Left lung (tissue), 10 donors: ENCODE measurements around the gene NR5A2. TPM values are rescaled to one million over a fixed set of nuclear protein-coding genes. Genes with fewer than 3 reads are reported as not detected.

Source experiments
- ATAC-seq: fragments of 200-7000 bp; cut with Tn5 transposase; one replicate; pipeline ENCODE4 v1.9.1; 2020; ENCODE audit warnings: moderate library complexity
- DNase-seq, 4 donors: peaks; one replicate each; pipeline ENCODE4 v3.0.0-alpha.2; 2013 to 2020
- H3K27ac ChIP-seq, 2 donors: fragments of 200-600 bp; sonication (generic) in 1 of 2; one replicate each; pipeline versions ENCODE4 v1.5.0 to v1.8.0; 2020 to 2021
- H3K27me3 ChIP-seq, 2 donors: fragments of 200-600 bp; sonication (generic) in 1 of 2; one replicate each; pipeline versions ENCODE4 v1.5.0 to v1.8.0; 2020 to 2021
- H3K36me3 ChIP-seq, 2 donors: fragments of 200-600 bp; sonication (generic) in 1 of 2; one replicate each; pipeline versions ENCODE4 v1.5.0 to v1.8.0; 2020 to 2021
- H3K4me1 ChIP-seq, 2 donors: fragments of 200-600 bp; one replicate each; pipeline ENCODE4 v1.8.0; 2021
- H3K4me3 ChIP-seq, 2 donors: fragments of 200-600 bp; sonication (generic) in 1 of 2; one replicate each; pipeline versions ENCODE4 v1.5.0 to v1.8.0; 2020 to 2021; ENCODE audit warnings: mild to moderate bottlenecking in 1 of 2
- H3K9me3 ChIP-seq, 2 donors: fragments of 200-600 bp; sonication (generic) in 1 of 2; one replicate each; pipeline versions ENCODE4 v1.5.0 to v1.8.0; 2020 to 2021
- intact Hi-C, 2 donors: fragments of 100-400 bp; cut with DNase I; formaldehyde crosslinking; loops; one replicate each; pipeline versions ENCODE4 v1.11.2 to v1.14.2; 2022
- polyA plus RNA-seq, 6 donors: library from polyadenylated mRNA; unstranded; fragments of 120-200 nt; gene quantifications; one replicate each; pipeline ENCODE4 v1.2.1, GENCODE V29; 2013; ENCODE audit not compliant: insufficient read length in 6 of 6
- total RNA-seq, 2 donors: library from RNA; stranded (reverse); fragmentation: NEBNext Ultra II Directional; extraction: Animal tissue kit (Norgen Biotek cat#: 25700); gene quantifications; one replicate each; pipeline ENCODE4 v1.2.1, GENCODE V29; 2021
- TF ChIP-seq, protein P1 (sequence below), 2 donors: fragments of 200-600 bp; sonication (generic) in 1 of 2; IDR thresholded peaks; one replicate each; pipeline versions ENCODE4 v1.5.0 to v1.8.0; 2021; ENCODE audit warnings: antibody characterized with exemption in 2 of 2
- donor health status: DM: no; HTN: yes; CAD: no.
- donor health status: DM: no; HTN: no; CAD: no.

Gene NR5A2
- total and polyA plus RNA-seq, 8 donors = 2.8 to 10.7 (median 8.2) TPM

DNA sequence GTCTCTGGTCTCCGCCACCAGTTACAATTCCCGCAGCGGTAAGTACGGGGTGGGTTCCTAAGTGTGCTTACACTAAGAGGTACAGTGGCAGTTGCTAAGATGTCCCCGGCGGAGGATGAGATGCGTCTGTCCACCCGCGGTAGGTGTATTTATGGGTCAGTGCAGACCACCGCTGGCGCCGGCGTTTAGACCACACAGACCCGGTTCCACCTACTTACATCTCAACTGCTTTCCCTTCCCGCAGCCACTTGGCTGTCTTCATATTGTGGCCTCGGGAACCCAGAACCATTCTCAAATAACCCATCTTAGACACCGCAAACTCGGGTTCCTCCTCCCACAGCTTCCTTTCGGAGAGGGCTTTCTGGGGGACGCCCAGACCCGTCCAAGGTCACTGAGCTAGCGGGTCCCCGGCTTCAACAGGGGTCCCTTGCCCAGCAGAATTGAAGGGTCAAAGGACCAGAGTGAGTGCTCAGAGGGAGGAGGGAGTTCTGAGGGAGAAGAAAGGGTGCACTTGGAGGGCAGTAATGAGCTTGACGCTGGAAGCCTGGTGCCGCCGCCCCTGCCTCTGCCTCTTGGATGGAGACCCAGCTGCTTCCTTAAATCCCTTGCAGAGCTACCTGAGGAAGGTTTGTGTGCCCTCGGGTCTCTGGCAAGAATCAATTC is 8.6 kb downstream of the NR5A2 start:
- DNase-seq = no peak
- TF ChIP-seq, protein P1, sequence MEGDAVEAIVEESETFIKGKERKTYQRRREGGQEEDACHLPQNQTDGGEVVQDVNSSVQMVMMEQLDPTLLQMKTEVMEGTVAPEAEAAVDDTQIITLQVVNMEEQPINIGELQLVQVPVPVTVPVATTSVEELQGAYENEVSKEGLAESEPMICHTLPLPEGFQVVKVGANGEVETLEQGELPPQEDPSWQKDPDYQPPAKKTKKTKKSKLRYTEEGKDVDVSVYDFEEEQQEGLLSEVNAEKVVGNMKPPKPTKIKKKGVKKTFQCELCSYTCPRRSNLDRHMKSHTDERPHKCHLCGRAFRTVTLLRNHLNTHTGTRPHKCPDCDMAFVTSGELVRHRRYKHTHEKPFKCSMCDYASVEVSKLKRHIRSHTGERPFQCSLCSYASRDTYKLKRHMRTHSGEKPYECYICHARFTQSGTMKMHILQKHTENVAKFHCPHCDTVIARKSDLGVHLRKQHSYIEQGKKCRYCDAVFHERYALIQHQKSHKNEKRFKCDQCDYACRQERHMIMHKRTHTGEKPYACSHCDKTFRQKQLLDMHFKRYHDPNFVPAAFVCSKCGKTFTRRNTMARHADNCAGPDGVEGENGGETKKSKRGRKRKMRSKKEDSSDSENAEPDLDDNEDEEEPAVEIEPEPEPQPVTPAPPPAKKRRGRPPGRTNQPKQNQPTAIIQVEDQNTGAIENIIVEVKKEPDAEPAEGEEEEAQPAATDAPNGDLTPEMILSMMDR (IDR thresholded peaks at IDR 0.05) = no peak
- Histone ChIP-seq H3K4me3 (no peak overlapping the region), H3K27me3 (peaks cover 83 to 100% of the 10 kb centered on the region in 2 donors), H3K36me3 (no peaks in the 10 kb centered on the region), H3K27ac (no peak overlapping the region), H3K4me1 (peaks cover 13 to 39% of the 10 kb centered on the region in 2 donors), H3K9me3 (no peaks in the 10 kb centered on the region)
- intact Hi-C loops = no loop called here
- no peak for ATAC-seq

DNA sequence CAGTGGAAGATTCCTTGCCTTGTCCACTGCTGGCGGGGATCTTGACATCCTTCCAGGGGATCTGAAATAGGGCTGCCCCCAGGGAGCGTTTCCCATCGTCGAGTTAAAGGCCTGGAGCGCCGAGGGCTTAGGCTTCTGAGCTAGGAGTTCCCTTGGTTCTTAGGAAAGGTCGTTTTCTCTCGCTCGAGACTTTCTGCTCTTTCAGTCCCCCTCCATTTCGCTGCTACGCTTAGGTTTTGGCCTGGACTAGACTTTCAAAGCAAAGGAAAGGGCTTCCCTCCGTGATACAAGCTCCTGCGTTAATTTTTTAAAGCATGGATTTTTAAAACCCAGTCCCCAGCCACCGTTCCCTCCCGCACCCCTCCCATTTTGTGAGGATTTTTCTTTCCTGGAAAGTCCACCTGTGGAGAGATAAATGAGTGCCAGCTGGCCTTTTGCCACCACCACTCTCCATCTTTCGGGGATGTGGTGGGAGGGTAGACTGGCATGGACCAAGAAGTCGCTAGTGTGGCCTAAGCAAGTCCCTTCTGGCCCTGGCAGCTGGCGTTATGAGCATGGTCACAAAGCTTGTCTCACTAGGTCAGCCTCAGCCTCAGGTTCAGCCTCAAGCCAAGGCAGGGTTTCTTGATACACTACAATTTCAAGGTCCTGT is 9.2 kb downstream of the NR5A2 start:
- peaks cover 88 to 100% of the 10 kb centered on the region in 2 donors for H3K27me3 ChIP-seq
- no peaks in the 10 kb centered on the region for H3K9me3 ChIP-seq
- no peak for DNase-seq
- TF ChIP-seq, protein P1 (IDR thresholded peaks at IDR 0.05) = no peak
- H3K27ac ChIP-seq = no peak overlapping the region
- H3K4me3 ChIP-seq = no peak overlapping the region
- no peaks in the 10 kb centered on the region for H3K36me3 ChIP-seq
- no peak for ATAC-seq
- H3K4me1 ChIP-seq = peaks cover 13 to 42% of the 10 kb centered on the region in 2 donors
- intact Hi-C loops = no loop called here

DNA sequence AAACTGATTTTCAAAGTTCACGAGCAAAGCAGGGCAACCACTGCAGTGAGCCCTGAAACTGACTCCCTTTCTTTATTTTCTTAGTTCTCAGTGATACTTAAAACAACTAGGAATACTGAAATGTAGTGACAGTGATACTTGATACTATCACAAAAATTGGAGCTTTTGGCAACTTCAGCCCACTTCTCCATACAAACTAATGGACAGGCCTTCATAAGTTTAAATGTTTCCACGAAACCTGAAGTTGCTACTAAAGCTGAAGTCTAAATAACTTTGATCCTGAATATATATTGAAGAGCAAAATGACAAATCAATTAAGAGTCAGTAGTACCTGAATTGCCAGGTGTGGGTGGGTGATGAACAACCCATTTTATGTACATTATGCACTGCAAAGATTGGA is 10.0 kb downstream of the NR5A2 start:
- H3K27me3 ChIP-seq = peaks cover 92 to 100% of the 10 kb centered on the region in 2 donors
- no peaks in the 10 kb centered on the region for H3K36me3 ChIP-seq
- H3K9me3 ChIP-seq = no peaks in the 10 kb centered on the region
- TF ChIP-seq, protein P1 (IDR thresholded peaks at IDR 0.05) = no peak
- ATAC-seq (no peak), DNase-seq (no peak)
- intact Hi-C loops = no loop called here
- no peak overlapping the region for H3K4me3 ChIP-seq
- H3K27ac ChIP-seq = no peak overlapping the region
- peaks cover 13 to 45% of the 10 kb centered on the region in 2 donors for H3K4me1 ChIP-seq

- no peak for ATAC-seq
- Histone ChIP-seq H3K4me1 (peaks cover 13 to 49% of the 10 kb centered on the region in 2 donors), H3K9me3 (no peaks in the 10 kb centered on the region), H3K36me3 (no peaks in the 10 kb centered on the region), H3K4me3 (no peak overlapping the region), H3K27me3 (peaks cover 95 to 100% of the 10 kb centered on the region in 2 donors), H3K27ac (no peak overlapping the region)
- TF ChIP-seq, protein P1 (IDR thresholded peaks at IDR 0.05) = no peak
- no peak for DNase-seq
- intact Hi-C loops = no loop called here
Observed at GRCh38 chr1:200037904-200038303, 10.4 kb downstream of the NR5A2 start.

DNA sequence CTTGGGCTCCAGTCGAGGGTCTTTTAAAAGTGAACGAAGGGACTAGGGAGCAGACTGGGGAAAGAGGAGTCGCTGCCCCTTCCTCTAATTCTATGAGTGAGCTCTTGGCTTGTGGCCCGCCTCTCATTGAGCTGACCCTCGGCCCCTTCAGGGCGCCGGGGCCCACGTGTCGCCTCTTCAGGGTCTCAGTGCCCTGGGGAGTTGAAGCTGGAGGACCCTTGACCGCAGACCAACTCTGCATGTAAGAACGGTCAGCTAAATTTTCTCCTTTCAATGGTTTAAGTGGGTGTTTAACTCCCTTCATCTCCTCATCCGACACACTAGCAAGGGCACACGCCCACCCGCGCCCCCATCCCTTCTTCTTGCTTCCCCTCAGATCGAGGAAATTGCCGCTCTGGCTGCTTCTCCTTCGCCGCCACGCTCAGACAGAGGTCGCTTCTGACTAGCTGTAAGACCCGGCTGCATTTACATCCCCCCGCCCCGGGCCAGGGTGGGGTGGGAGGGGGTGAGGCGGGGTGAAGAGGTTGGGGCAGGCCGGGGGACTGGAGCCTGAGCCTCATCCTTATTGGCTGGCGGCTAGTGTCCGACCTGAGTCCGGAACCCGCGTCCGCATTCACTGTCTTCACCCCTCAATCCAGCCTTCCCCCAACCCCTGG is 10.9 kb downstream of the NR5A2 start:
- H3K9me3 ChIP-seq = no peaks in the 10 kb centered on the region
- no peak for DNase-seq
- peaks cover 13 to 50% of the 10 kb centered on the region in 2 donors for H3K4me1 ChIP-seq
- peak overlapping the region in 1 of 2 donors; percentile 63 for H3K27ac ChIP-seq
- no peak for ATAC-seq
- intact Hi-C loops = no loop called here
- H3K36me3 ChIP-seq = no peaks in the 10 kb centered on the region
- H3K27me3 ChIP-seq = peaks cover 97 to 100% of the 10 kb centered on the region in 2 donors
- H3K4me3 ChIP-seq = peak overlapping the region in 1 of 2 donors; percentile 50
- TF ChIP-seq, protein P1 (IDR thresholded peaks at IDR 0.05) = no peak
